Measurements from ENCODE around the gene FBXW12.

Gene FBXW12

DNA sequence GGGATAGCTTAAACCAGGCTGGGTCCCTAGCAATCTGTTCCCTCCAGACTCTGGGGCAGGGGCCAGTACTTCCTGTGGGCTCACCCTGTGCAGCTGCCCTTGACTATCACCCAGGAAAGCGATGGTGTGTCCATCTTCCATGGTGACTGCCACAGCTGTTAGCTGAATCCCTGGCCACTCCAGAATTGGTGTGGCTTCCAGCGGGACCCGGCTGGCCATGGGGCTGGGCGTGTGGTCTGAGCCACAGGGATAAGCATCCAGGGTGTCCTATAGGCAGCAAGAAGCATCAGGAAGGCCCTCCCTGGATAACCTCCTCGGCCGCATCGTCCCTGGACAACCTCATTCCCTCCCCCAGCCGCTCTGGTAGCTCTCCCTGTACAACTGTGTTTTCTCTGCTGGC, 50.7 kb downstream of the FBXW12 start:
- no peak for DNase-seq (ENCODE audit: low spot score)

DNA sequence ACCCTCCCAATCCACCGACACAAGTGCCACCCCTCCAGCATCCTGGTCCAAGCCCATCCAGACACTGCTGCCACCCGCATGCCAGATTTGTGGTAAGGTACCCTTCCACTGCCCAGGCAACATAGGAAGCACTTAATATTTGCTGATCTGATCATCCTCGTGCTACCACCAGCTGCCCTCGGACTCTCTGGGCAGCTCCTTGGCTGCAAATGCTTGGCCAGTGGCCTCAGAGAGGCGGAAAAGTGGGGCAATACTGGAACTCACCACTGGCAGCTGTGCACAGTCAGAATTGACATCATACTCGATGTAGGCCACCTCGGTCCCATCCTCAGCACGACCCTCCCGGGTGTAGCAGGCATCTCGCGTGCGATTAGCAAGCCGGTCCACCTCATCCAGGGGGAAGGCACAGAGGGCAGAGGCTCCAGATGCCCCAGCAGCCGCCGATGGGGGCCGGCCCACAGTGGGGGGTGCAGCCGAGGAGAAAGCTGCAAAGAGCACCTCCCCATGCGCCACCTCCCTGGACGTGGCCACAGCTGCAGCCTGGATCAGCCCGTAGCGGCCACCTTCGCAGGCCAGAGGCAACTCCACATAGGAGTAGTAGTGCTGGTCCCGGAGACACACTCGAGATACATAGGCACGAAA, 51.3 kb downstream of the FBXW12 start:
- DNase-seq (ENCODE audit: low spot score): no peak

DNA sequence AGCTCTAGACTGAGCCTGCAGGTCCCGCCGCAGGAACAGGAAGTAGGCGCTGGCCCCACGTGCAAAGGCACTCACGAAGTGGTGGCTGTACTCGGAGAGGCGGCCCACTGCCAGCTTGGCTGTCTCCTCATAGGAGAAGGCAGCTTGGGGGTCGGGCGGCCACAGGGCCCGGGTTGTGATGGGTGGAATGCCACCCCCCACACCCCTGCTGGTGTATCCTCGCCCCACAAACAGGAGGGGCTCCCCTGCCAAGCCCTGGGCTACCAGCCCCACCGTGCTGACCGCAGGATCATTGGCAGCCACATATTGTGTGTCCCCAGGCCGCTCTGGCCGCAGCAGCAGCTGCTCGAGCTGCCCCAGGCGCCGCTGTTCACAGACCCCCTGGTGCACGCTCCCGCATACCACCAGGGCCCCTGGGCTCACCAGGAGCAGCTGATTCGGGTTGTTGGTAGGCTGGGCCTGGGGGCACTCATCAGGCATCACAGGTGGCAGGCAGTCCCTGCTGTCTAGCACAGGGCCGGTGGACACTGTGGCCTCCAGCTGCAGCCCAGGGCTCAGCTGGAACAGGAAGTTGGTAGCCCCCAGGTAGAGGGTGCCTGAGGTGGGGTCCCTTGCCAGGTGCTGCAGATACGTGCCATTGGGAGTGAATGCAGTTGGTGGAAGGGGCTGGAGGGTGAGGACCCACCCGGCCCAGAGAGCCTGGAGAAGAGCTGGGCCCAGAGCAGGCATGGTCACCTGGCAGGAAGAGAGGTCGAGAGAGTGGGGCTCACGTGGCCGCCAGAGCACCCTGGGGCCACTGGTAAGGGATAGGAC, 52.1 kb downstream of the FBXW12 start:
- no peak for DNase-seq (ENCODE audit: low spot score)

DNA sequence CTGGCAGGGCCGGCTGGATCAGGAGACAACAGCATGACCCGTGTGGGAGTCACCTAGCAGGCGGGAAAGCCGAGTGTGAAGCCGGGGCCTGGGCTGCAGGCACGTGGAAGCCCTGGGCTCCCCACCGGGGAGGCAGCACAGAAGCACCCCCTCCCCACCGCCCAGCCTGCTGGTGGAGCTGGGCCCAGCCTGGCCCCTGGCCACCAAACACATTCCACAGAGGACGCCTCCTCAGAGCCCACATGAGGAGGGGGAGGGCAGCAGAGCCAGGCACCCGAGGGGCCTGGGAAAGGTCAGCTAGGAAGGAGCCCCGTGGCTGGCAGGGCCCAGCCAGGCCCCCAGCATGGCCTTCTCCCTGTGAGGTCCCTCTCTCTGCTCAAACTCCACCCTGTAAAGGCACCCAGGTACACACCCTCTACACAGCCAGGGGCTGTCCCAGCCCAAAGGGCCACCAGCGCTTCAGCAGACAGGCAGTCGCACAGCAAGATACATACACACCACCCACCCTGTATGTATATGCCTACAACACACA, 53.3 kb downstream of the FBXW12 start:
- DNase-seq (ENCODE audit: low spot score): peak; percentile 34

DNA sequence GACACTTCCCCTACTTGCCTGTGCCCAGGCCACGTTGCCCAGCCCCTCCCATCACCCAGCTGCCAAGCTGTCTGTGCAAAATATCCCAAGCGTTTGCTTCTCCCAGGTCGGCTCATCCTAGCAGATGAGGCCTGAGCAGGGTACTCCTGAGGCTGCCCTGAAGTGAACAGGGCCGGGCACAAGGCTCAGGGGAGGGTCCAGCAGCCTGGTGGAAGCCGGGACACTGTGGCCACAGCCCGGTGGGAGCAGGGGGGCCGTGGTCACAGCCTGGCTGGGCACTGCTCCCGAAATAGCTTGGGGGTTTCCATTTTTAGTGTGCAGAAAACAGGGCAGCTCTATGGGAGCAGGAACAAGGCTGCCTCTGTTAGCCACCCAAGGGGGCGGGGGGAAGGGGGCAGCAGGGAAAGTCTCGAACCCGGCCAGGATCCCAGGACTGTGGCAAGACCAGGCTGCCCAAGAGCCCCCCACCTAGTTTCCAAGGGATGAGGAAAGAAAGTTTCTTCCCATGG, 54.4 kb downstream of the FBXW12 start:
- DNase-seq (ENCODE audit: low spot score): no peak

DNA sequence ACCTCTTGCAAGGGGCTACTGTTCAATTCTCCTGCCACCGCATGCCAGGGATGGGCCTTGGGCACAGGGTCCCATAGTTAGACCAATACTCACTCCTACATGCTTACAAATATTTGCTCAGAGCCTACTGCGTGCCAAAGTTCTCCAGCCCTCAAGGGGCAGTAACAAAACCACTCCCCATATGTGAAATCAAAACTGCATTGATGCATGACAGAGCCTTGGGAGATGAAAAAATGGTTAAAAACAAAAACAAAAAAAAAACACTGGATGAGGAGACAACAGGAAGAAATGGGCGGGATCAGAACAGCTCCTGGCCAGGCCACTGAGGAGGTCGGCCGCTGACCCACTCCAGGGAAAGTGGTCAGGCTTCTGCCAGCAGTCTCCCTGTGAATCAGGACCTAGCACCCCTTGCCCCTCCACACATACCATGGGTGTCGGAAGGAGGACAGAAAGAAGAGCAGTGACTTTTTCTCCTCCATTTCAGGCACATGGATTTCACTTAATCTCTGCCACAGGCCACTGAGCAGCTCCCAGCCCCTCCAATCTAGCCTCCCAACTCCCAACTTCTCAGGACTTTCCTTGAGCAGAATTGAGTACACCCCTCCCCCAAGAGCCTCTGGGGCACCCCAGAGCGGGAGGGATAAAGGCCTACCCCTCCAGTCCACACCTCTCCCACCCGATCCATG, 55.1 kb downstream of the FBXW12 start:
- DNase-seq (ENCODE audit: low spot score): peak; percentile 62

DNA sequence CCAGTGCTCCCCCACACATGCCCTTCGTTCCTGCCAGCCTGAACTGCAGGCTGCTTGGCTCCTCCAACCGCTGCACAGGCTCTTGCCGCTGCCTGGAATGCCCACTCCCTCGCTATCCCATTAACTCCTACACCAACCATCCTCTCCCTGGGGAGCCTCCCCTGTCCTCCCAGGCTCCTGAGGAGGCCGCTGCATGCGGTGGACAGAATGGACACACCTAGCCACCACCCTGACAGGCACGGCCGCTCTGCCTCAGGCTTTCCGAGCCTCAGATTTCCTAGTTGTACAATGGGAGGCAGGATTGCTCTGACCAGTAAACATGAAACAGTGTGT, 55.6 kb downstream of the FBXW12 start:
- DNase-seq (ENCODE audit: low spot score): peak; percentile 30

DNA sequence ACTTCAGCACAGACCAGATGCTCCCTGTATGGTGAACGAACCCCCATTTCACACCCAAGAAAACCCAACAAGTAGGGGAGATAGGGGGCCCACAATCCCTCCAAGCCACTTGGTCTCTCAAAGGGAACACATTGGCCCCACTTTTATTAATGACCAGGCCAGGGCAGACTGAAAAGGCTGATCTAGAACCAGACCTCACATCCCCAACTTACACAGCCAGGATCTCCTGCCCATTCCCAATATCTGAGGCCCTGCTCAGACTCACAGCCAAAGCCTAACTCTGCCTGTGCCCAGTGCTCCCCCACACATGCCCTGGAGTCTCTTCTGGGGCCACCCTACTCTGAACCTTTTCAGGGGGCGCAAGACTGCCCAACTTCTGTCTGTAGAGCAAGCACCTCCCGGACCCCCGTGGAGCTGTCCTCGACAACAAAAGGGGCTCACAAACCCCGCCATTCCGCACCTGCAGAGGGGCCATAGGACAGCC, 56.1 kb downstream of the FBXW12 start:
- DNase-seq (ENCODE audit: low spot score): no peak

DNA sequence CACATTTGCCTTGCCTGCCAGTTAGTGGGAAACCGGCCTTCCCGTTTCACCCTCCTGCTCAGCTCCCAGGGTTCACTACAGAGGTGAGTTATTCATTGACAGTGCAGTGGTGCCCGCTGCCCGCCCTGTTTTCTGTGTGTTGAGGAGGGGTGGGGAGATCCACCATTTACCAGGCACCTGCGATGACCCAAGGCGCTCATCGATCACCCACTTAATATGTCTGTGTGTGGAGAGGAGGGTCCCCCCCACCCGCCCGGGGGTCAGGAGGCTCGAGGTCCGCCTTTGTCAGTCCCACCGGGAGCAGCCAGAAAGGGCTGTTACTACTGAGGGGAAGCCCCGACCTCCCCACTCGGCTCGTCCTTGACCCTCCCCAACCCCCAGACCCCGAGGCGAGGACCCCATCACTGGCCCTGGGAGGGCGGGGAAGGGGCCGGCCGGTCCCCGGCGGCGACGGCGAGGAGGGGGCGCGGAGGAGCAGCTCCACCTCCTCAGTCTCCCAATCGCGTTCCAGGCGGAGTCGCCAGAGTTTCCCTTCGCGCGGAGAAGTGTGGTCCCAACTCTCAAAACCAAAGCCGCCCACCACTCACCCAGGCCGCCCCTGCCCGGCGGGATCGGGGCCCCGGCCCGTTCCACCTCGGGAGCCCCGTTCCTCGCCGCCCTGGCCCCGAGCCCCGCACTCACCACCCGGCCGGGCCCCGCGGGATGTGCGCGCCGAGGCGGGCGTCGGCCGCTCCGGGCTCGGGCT, 56.7 kb downstream of the FBXW12 start:
- DNase-seq (ENCODE audit: low spot score): peak; percentile 83

DNA sequence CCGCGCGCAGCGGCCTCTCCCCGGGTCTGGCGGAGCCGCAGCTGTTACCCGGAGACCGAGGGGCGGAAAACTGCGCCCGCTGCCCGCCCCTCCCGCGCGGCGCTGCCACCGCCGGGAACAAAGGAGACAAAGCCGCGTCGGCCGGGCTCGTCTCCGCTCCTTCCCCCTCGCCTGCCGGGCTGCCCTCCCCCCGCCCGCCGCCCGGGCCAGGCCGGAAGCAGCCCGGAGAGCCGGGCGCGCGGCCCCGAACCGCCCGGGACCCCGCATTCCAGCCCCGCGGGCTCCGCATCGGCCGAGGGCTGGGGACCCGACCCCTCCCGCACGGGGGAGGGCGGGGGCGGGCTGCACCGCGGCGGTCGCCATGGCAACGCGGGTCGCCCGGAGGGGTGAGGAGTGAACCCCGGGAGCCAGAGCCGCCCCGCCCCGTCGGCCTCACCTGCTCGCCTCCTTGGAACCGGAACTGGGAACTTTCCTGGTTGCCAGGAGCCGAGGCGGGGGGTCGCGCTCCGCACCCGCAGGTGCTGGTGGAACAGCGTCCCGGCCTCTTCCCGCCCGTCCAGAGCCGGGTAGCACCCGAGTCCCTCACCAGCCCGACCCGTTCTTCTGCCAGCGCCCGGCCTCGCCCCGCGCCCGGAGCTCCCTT, 57.4 kb downstream of the FBXW12 start:
- peak; percentile 81 for DNase-seq (ENCODE audit: low spot score)

DNA sequence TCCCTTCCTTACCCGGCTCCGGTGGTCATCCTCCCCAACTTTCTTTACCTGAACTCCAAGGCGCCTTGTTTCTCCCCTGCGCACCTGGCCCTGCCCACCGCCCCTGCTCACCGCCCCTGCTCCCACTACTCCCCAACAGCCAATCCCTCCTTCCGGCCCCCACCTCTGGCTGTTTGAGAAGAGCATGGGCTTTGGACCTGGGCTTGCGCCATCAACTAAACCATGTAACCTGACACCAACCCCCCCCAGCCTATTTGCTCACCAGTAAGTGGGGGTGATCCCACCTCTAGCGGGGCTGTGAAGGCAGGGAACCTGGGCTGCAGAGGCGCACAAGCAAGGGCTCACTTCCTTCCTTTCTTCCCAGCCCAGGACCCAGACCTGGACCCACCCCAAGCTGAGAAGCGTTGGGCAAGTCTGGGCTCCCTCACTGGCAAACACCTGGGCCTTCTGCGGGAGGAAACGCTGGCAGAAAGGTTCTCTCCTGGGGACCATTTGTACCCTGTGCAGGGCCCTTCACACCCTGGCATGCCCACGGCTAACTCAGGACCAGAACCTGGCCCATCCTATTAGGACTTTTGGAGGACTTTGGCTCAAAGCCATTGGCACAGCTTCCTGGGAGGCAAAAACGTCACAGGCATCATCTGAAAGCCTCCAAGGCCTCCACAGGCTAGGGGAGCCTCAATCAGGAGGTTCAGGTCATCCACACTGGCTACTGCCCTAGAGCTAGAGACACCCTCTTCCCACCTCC, 58.1 kb downstream of the FBXW12 start, which contains the start of gene PLXNB1:
TSS of gene PLXNB1 (minus strand) at position 127 of the 748 bp plus-strand sequence. CDS start 5,475 bp downstream, outside the sequence.
- DNase-seq (ENCODE audit: low spot score): peak; percentile 78

DNA sequence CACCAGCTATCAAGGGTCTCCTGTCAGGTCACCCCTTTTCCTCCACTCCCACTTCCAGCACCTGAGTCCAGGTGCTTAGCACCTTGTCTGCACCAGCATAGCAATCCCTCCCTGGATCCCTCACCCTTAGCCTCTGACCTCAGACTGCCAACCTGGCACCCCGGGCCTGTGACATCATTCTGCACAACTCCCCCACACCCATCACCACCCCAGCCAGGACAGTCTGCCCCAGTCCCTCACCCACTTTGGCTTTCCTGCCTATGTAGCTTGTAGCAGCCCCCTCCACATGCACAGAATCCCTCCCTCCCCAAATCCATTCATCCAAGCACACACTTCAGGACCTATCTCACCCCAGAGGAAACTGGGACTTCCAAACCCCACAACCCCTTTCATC, 58.7 kb downstream of the FBXW12 start:
- no peak for DNase-seq (ENCODE audit: low spot score)

DNA sequence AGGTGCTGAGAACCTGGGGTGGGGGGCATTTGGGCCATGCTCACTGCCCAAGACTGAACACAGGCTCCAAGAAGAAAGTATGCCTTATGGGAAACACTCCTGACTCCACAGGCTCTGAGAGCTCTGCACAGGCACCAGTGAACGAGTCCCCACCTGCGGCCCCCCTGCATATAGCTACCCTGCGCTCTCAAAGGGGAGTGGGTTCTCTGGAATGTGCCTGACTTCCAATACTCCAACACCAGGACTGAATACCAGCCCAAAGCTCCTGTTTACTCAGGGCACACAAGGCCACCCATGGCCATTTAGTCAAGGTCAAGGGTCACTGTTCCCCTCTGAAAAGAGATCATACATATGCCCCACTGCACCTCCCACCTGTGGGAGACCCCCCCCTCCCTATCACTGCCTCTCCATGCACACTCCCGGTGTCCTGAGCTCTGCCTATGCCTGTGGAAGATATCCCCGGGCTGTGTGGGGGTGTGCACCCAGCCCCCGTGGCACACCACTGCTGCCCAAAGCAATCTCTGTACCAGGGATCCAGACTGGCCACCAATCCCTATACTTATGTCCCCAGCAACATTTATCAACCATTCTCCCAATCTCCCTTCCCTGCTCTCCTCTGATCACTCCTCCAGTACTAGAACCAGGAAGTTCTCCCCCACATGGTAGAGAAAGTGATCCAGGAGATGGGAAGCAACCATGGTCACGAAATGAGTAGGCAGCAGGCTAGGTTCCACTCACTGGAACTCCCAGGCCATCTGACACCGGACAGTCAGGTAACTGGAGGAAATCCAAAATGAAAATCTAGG, 59.4 kb downstream of the FBXW12 start:
- DNase-seq (ENCODE audit: low spot score): peak; percentile 11

DNA sequence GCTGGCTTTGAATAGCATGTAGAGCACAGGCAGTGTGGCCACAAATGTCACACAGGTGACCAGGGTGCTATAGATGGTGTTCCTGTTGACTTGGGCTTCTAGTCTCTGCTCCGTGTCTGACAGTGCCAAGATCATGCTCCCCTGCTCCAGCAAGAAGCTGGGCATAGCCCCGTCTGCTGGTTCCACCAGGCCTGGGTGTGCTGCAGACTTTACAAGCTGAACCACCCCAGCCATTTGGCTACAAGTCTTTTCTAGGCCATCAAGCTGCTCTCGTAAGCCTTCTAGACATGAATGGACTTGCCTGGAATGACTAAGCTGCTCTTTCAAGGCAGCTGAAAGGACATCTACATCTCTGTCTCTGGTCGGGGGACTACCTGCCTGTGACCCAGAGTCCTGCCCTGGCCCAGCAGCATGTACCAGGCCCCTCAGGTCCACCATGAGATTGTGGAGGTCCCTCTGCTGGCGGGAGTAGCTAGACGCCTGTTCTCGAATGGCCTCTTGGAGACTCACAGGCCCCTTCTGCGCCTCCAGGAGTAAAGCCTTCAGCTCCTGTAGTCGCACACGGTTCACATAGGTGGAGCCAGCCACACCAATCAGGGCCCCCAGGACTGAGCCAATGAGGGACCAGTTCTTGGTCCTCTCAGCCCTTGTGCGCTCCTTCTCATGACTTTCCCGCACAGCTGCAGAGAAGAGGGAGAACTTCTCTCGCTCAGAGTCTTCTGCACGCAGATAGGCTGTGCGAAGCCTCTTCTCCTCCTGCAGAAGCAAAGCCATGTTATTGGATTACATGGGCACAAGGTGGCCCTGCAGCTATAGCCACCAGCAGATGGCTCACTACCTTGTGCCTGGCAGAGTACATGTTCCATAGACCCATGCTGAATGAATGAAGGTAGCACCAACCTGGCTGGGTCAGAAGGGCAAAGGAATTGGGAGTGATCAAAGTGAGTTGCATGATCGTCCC, 60.7 kb downstream of the FBXW12 start:
- DNase-seq (ENCODE audit: low spot score): peak; percentile 21

DNA sequence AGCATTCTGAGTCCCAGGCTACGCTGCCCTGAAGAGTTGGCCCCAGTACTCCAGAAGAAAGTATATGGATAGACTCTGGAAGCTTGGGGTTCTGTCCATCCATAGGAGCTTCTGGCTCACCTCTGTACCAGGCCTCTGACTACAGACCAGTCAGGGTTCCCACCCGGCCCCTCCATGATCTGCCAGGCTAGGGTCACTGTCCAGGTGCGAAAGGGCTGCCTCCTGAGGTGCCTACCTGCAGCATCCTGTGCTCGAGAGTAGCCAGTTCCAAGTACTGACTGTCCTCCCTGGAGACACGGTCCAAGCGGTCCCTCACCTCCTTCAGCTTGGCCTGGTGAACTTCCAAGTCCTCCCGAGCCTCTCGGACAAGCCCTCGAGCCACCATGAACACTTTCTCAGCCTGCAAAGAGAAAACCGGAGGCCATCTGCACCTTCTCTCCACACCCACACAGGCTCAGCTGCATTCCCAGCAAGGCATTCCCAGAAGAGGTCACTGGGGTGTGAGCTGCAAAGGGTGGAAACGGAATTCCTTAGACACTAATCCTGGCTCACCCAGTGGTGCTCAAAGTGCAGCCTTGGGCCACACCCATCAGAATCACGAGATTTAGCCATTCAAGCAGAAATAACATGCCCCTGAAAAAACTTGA, 61.6 kb downstream of the FBXW12 start:
- peak; percentile 78 for DNase-seq (ENCODE audit: low spot score)

DNA sequence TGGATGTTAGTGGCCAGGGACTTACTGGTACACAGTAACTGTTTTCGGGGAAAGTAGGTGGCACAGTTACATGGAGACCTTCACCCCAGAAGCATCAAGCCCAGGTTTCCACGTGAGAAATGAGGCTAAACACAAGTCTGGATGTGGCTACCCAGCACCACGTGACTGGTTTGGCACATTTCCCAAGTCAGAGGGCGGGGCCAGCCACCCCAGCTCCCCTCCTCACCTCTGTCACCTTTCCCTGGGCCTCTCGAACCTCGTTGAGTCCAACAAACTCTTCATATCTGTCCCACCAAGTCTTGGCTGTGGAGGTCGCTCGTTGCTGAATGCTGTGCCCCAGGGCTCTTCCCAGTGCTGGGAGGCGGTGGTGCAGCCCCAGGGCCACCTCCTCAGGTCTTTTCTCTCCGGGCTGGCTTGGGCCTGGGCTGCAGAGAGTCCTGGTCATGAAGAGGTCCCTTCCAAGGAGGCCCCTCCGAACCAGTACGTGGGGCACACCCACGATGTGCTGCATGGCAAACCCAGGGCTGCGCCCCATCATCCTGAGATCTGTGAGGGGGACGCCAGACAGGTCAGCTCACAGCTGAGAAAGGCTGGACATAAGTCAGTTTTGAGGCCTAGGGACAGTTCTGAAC, 62.7 kb downstream of the FBXW12 start:
- DNase-seq (ENCODE audit: low spot score): no peak

DNA sequence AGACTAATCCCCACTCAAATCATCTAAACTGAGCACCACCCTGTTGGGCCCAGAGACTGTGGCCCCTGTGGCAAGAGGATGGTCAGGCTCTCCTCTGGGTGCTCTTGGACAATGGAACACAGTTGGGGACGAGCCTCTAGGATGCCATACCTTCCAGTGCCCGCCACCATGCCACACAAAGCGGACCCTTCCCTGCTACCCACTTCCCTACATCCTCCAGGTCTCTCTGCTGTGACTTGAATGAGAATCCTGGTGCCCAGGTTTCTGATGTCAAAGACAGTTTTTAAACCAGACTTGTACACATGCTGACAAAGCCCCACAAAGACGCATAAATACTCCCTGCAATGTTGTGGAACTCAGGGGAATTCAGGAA, 63.2 kb downstream of the FBXW12 start:
- no peak for DNase-seq (ENCODE audit: low spot score)
